GM18519 (cell line): ENCODE data around the gene BSN.
A peak's percentile ranks its signal among the peaks of the same experiment; 100 is the strongest.

Experiments
- ATAC-seq: cut with Tn5 transposase; IDR thresholded peaks from one replicate; pipeline ENCODE4 v1.9.1; 2021; ENCODE audit warnings: mild to moderate bottlenecking, moderate library complexity; ENCODE audit not compliant: unreplicated experiment, low FRiP score

Gene BSN

GRCh38 chr3:49553692-49554632 lies at the start of gene BSN:
BSN (plus strand) TSS chr3:49554477; CDS start chr3:49554603, 126 bp downstream.
- peak; percentile 54 for ATAC-seq

GRCh38 chr3:49506906-49507305 lies 47.4 kb upstream of the BSN start:
- no peak for ATAC-seq

- no peak for ATAC-seq
These were observed 45.2 kb upstream of the BSN start for GRCh38 chr3:49509028-49509561.

- ATAC-seq = no peak
These were observed 42.6 kb upstream of the BSN start for GRCh38 chr3:49511639-49512038.

GRCh38 chr3:49512781-49513355 lies 41.4 kb upstream of the BSN start:
- no peak for ATAC-seq

GRCh38 chr3:49513494-49514124 lies 40.7 kb upstream of the BSN start:
- ATAC-seq = no peak

GRCh38 chr3:49518016-49518415 lies 36.3 kb upstream of the BSN start:
- ATAC-seq = no peak

- ATAC-seq = no peak
These were observed 35.8 kb upstream of the BSN start for GRCh38 chr3:49518441-49518840.

- no peak for ATAC-seq
These were observed 35.0 kb upstream of the BSN start for GRCh38 chr3:49519296-49519695.

- no peak for ATAC-seq
These were observed 34.3 kb upstream of the BSN start for GRCh38 chr3:49519916-49520385.

GRCh38 chr3:49523756-49524747 lies 30.2 kb upstream of the BSN start:
- no peak for ATAC-seq

- no peak for ATAC-seq
These were observed 24.7 kb upstream of the BSN start for GRCh38 chr3:49529567-49529966.

GRCh38 chr3:49530231-49530630 lies 24.0 kb upstream of the BSN start:
- ATAC-seq = no peak

GRCh38 chr3:49530701-49531100 lies 23.6 kb upstream of the BSN start:
- ATAC-seq = no peak

GRCh38 chr3:49531218-49531617 lies 23.1 kb upstream of the BSN start:
- ATAC-seq = no peak

- no peak for ATAC-seq
These were observed 22.6 kb upstream of the BSN start for GRCh38 chr3:49531715-49532114.

GRCh38 chr3:49533031-49533430 lies 21.2 kb upstream of the BSN start:
- ATAC-seq = no peak

- ATAC-seq = no peak
These were observed 20.3 kb upstream of the BSN start for GRCh38 chr3:49533786-49534519.
